ENCODE data around the gene HINFP.

GRCh38 chr11:119106564-119107537 lies 14.5 kb upstream of the HINFP start, which contains the start of gene C2CD2L:
- TF ChIP-seq POLR2A (IDR thresholded peaks at IDR 0.05), result peak in 2 of 3 donors; percentile 41 to 54
- TF ChIP-seq, protein P1, sequence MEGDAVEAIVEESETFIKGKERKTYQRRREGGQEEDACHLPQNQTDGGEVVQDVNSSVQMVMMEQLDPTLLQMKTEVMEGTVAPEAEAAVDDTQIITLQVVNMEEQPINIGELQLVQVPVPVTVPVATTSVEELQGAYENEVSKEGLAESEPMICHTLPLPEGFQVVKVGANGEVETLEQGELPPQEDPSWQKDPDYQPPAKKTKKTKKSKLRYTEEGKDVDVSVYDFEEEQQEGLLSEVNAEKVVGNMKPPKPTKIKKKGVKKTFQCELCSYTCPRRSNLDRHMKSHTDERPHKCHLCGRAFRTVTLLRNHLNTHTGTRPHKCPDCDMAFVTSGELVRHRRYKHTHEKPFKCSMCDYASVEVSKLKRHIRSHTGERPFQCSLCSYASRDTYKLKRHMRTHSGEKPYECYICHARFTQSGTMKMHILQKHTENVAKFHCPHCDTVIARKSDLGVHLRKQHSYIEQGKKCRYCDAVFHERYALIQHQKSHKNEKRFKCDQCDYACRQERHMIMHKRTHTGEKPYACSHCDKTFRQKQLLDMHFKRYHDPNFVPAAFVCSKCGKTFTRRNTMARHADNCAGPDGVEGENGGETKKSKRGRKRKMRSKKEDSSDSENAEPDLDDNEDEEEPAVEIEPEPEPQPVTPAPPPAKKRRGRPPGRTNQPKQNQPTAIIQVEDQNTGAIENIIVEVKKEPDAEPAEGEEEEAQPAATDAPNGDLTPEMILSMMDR (IDR thresholded peaks at IDR 0.05), result peak in 1 of 7 experiments; percentile 7

Measured in body of pancreas (tissue), 4 donors.